GM12878 (cell line): ENCODE measurements around the gene SYNGR4. TPM values are rescaled to one million over a fixed set of nuclear protein-coding genes. Genes with fewer than 3 reads are reported as not detected.
A peak's percentile ranks its signal among the peaks of the same experiment; 100 is the strongest.

Experiments used
- ATAC-seq: fragments of 200-7000 bp; cut with Tn5 transposase; 3 replicates; pipeline ENCODE4 v1.9.1; 2020; ENCODE audit warnings: mild to moderate bottlenecking, moderate library complexity
- BruUV-seq: library from RNA; stranded (reverse); fragments of 400-500 nt; replicated peaks from 2 replicates; lab custom pipeline; 2021; lab: Mats Ljungman, UMichigan
- CTCF ChIA-PET: fragments of 300-600 bp; sonication (Branson Sonifier 250); formaldehyde crosslinking; extraction: SDS; loops from one replicate; lab custom pipeline; 2021; ENCODE audit warnings: inconsistent platforms; lab: Yijun Ruan, JAX
- POLR2A ChIA-PET: fragments of 350-600 bp; formaldehyde crosslinking; extraction: SDS; loops from one replicate; lab custom pipeline; 2021; ENCODE audit warnings: inconsistent platforms; lab: Charles Lee
- RAD21 ChIA-PET: fragments of 300-600 bp; sonication (Branson Sonifier 250); formaldehyde crosslinking; loops from one replicate; lab custom pipeline; 2023; ENCODE audit warnings: antibody characterized with exemption; ENCODE audit not compliant: unreplicated experiment; lab: Charles Lee
- SMC1A ChIA-PET: fragments of 300-600 bp; sonication (Branson Sonifier 250); formaldehyde crosslinking; loops from one replicate; lab custom pipeline; 2023; ENCODE audit not compliant: unreplicated experiment, uncharacterized antibody; lab: Charles Lee
- DNase-seq: peaks from one replicate; pipeline ENCODE4 v3.0.0-alpha.2; 2011; ENCODE audit warnings: low read depth, low spot score
- FAIRE-seq: peaks from 3 replicates; lab custom pipeline; 2011; peaks lifted over from hg19 to GRCh38; lab: Jason Lieb, UNC
- H2AFZ ChIP-seq: 2 replicates; pipeline ENCODE4 v1.6.0; 2011; ENCODE audit warnings: low read depth, low read length, control low read depth; ENCODE audit not compliant: control insufficient read depth
- H3K27ac ChIP-seq: 2 replicates; pipeline ENCODE4 v1.5.1; 2011; ENCODE audit warnings: control low read depth; ENCODE audit not compliant: control insufficient read depth, insufficient read depth
- H3K27me3 ChIP-seq, 2 experiments: replicated peaks in 1 of 2; 2 replicates each; pipeline versions ENCODE4 v1.6.0 to v1.6.1; 2011; ENCODE audit warnings: low read length in 1 of 2; ENCODE audit not compliant: control insufficient read depth in 2 of 2, insufficient read depth in 2 of 2
- H3K36me3 ChIP-seq, 2 experiments: 2 replicates each; pipeline ENCODE4 v1.5.1; 2011; ENCODE audit warnings: low read length in 1 of 2; ENCODE audit not compliant: control insufficient read depth in 2 of 2, insufficient read depth in 2 of 2
- H3K4me1 ChIP-seq: 2 replicates; pipeline ENCODE4 v1.6.1; 2011; ENCODE audit warnings: mild to moderate bottlenecking, low read length, moderate library complexity, mixed read lengths; ENCODE audit not compliant: control insufficient read depth, insufficient read depth
- H3K4me2 ChIP-seq: 2 replicates; pipeline ENCODE4 v1.6.0; 2011; ENCODE audit warnings: control low read depth; ENCODE audit not compliant: control insufficient read depth, insufficient read depth
- H3K4me3 ChIP-seq: fragments of 200-600 bp; sonication (generic); 2 replicates; pipeline ENCODE4 v1.5.1; 2016
- H3K79me2 ChIP-seq: 2 replicates; pipeline ENCODE4 v1.6.0; 2011; ENCODE audit warnings: low read length; ENCODE audit not compliant: control insufficient read depth, insufficient read depth
- H3K9ac ChIP-seq: 2 replicates; pipeline ENCODE4 v1.8.0; 2011; ENCODE audit warnings: low read length, control low read depth, mixed read lengths; ENCODE audit not compliant: control insufficient read depth, insufficient read depth
- H3K9me3 ChIP-seq: replicated peaks from 3 replicates; pipeline ENCODE4 v1.5.1; 2011; ENCODE audit warnings: mild to moderate bottlenecking, low read length; ENCODE audit not compliant: control insufficient read depth, insufficient read depth
- H4K20me1 ChIP-seq: 2 replicates; pipeline ENCODE4 v1.6.0; 2011; ENCODE audit not compliant: control insufficient read depth, insufficient read depth
- ATF7 ChIP-seq: fragments of 450-650 bp; IDR thresholded peaks from 2 replicates; pipeline ENCODE4 v1.6.1; 2016; ENCODE audit warnings: low read depth, mild to moderate bottlenecking
- BCL11A ChIP-seq: IDR thresholded peaks from 2 replicates; pipeline ENCODE4 v1.6.1; 2011; ENCODE audit warnings: low read depth, low read length
- CHD1 ChIP-seq: IDR thresholded peaks from 2 replicates; pipeline ENCODE4 v1.6.1; 2012; ENCODE audit warnings: low read depth, low read length, improper control_type of control experiment
- CREB1 ChIP-seq: IDR thresholded peaks from 2 replicates; pipeline ENCODE4 v1.6.1; 2012; ENCODE audit warnings: low read depth, mild to moderate bottlenecking, inconsistent platforms
- CTCF ChIP-seq, 3 experiments: IDR thresholded peaks in 2 of 3; conservative IDR thresholded peaks in 1 of 3; 2 replicates each; pipeline ENCODE4 v1.5.1; 2011; ENCODE audit warnings: low read depth in 3 of 3, low read length in 3 of 3, mild to moderate bottlenecking in 3 of 3, control low read depth in 2 of 3, moderate library complexity in 2 of 3, inconsistent platforms in 1 of 3, mixed read lengths in 1 of 3; ENCODE audit not compliant: control insufficient read depth in 2 of 3, insufficient read depth in 1 of 3; ENCODE audit errors: extremely low read depth in 1 of 3
- GABPA ChIP-seq: IDR thresholded peaks from 2 replicates; pipeline ENCODE4 v1.6.1; 2014; ENCODE audit warnings: antibody characterized with exemption, low read depth, mild to moderate bottlenecking, inconsistent platforms
- IKZF2 ChIP-seq, 2 experiments: fragments of 450-650 bp; IDR thresholded peaks; 2 replicates each; pipeline ENCODE4 v1.6.1; 2017; ENCODE audit warnings: mild to moderate bottlenecking in 2 of 2, moderate library complexity in 2 of 2
- IRF4 ChIP-seq: IDR thresholded peaks from 2 replicates; pipeline ENCODE4 v1.6.1; 2011; ENCODE audit warnings: low read depth, low read length
- JUNB ChIP-seq: IDR thresholded peaks from 2 replicates; pipeline ENCODE4 v1.6.1; 2016; ENCODE audit warnings: antibody characterized with exemption, mild to moderate bottlenecking
- NFYB ChIP-seq: IDR thresholded peaks from 2 replicates; pipeline ENCODE4 v1.6.1; 2011; ENCODE audit warnings: low read depth, mild to moderate bottlenecking, low read length, improper control_type of control experiment, moderate library complexity; ENCODE audit not compliant: insufficient read depth
- NR2F1 ChIP-seq: fragments of 450-650 bp; conservative IDR thresholded peaks from 2 replicates; pipeline ENCODE4 v1.6.1; 2017; ENCODE audit warnings: mild to moderate bottlenecking
- SMC3 ChIP-seq: IDR thresholded peaks from 2 replicates; pipeline ENCODE4 v1.6.1; 2011; ENCODE audit warnings: low read length, improper control_type of control experiment, borderline replicate concordance
- SPI1 ChIP-seq: IDR thresholded peaks from 2 replicates; pipeline ENCODE4 v1.6.1; 2011; ENCODE audit warnings: low read depth, mild to moderate bottlenecking, low read length, moderate library complexity, borderline replicate concordance; ENCODE audit not compliant: insufficient read depth
- USF1 ChIP-seq: IDR thresholded peaks from 2 replicates; pipeline ENCODE4 v1.6.1; 2011; ENCODE audit warnings: borderline replicate concordance, low read depth, mild to moderate bottlenecking, moderate library complexity, mixed read lengths, low read length; ENCODE audit not compliant: insufficient read depth; ENCODE audit errors: extremely low read length
- ZNF384 ChIP-seq: IDR thresholded peaks from 2 replicates; pipeline ENCODE4 v1.6.1; 2012; ENCODE audit warnings: low read depth, mild to moderate bottlenecking, low read length, improper control_type of control experiment, borderline replicate concordance
- WGBS: methylation state at CpG from one replicate; pipeline ENCODE4 v1.1.6; 2016; ENCODE audit warnings: low lambda C conversion rate; ENCODE audit not compliant: insufficient replicate concordance, insufficient coverage; ENCODE audit errors: missing lambda C conversion rate; 5-methylcytosine and 5-hydroxymethylcytosine counted together
- in situ Hi-C: fragments of 300-500 bp; cut with MboI; formaldehyde crosslinking; loops from 9 replicates; pipeline ENCODE4 v1.14.3; 2018; ENCODE audit warnings: mixed read lengths
- intact Hi-C: fragments of 100-400 bp; cut with micrococcal nuclease; formaldehyde crosslinking; loops from one replicate; pipeline ENCODE4 v1.14.2; 2022; ENCODE audit not compliant: unreplicated experiment
- polyA plus RNA-seq, 11 experiments: library from polyadenylated mRNA; depleted of rRNA in 4 of 11; unstranded in 6 of 11; stranded (reverse) in 5 of 11; fragments of >200 nt; fragmentation: Nextera tagmentation in 4 of 11; fragmentation: Illumina TruSeq in 1 of 11; extraction: Ambion mirVana in 4 of 11; extraction: Trizol in 1 of 11; gene quantifications; 1 replicate in 1 of 11; 2 replicates in 10 of 11; pipeline versions ENCODE4 v1.2.1 to v1.2.3, GENCODE V29; 2011 to 2016; ENCODE audit warnings: inconsistent platforms in 2 of 11, missing spikeins in 2 of 11, low read depth in 1 of 11
- total RNA-seq, 4 experiments: library from RNA; depleted of rRNA in 3 of 4; stranded (reverse); fragments of >200 nt in 3 of 4; fragmentation: Illumina TruSeq in 1 of 4; extraction: Trizol in 1 of 4; gene quantifications; 2 replicates each; pipeline versions ENCODE4 v1.2.1 to v1.2.3, GENCODE V29; 2013 to 2021
- TF ChIP-seq, protein P1 (sequence below): fragments of 450-650 bp; IDR thresholded peaks from 2 replicates; pipeline ENCODE4 v1.6.1; 2017; ENCODE audit warnings: mild to moderate bottlenecking, moderate library complexity

Gene SYNGR4
- total and polyA plus RNA-seq, 10 of the 15 experiments (the other 5 are each of a cell fraction or from before 2014, with no cell fraction given): 0.08 to 0.72 (median 0.17) TPM; not detected in 6

GRCh38 chr19:48405850-48406249, 41.7 kb downstream of the SYNGR4 start:
- Histone ChIP-seq H2AFZ (peak overlapping the region; percentile 66), H3K4me3 (no peak overlapping the region), H3K36me3 (no peaks in the 10 kb centered on the region), H3K9me3 (no peaks in the 10 kb centered on the region), H3K9ac (no peak overlapping the region), H3K4me2 (no peak overlapping the region), H3K4me1 (peaks cover 3% of the 10 kb centered on the region; the same call in 1 of the 2 replicates), H3K27ac (no peak overlapping the region), H4K20me1 (no peaks in the 10 kb centered on the region), H3K27me3 (no peaks in the 10 kb centered on the region), H3K79me2 (no peaks in the 10 kb centered on the region)
- ChIA-PET CTCF (interaction anchor here (0.8 to 2.1 kb wide), 5 partner anchors 14 to 82 kb away, joined by 3 to 12 read pairs (median 3); partner anchors contain the start of gene KDELR1), RAD21 (interaction anchor here (0.5 kb wide), 1 partner anchor 1057 kb away, joined by 5 read pairs; the partner anchor contains the start of gene DHX34), SMC1A (interaction anchor here (0.6 to 0.9 kb wide), 2 partner anchors 8 to 42 kb away, joined by 3 to 4 read pairs; partner anchors contain the start of gene TMEM143), POLR2A (interaction anchor here (0.6 kb wide), 1 partner anchor 1201 kb away, joined by 4 read pairs; no protein-coding TSS in a partner anchor)
- in situ Hi-C loops (no loop called here), intact Hi-C loops (no loop called here)
- ATAC-seq (peak; percentile 77), FAIRE-seq (no peak), DNase-seq (no peak)
- BruUV-seq: no TSS peak
- 49% methylated on average over 13 of the region's 13 CpGs for WGBS
- TF ChIP-seq CHD1 (no peak), IRF4 (peak; percentile 63; the same call in 1 of the 2 replicates), BCL11A (no peak), CREB1 (0 out of 2 replicates have a peak, but pooled peaks have one; percentile 17), CTCF (IDR thresholded peaks at IDR 0.05 in 2 of 3, conservative IDR thresholded peaks at IDR 0.05 in 1 of 3; ENCODE audit: control insufficient read depth in 2 of 3, extremely low read depth in 1 of 3, insufficient read depth in 1 of 3, low read depth in 3 of 3, low read length in 3 of 3) (no peak), ATF7 (no peak), SPI1 (peak; percentile 91), NFYB (peak; percentile 74), IKZF2 (IDR thresholded peaks at IDR 0.05) (no peak), JUNB (peak; percentile 79), USF1 (no peak), GABPA (no peak), NR2F1 (no peak), SMC3 (no peak), ZNF384 (no peak)
- TF ChIP-seq, protein P1, sequence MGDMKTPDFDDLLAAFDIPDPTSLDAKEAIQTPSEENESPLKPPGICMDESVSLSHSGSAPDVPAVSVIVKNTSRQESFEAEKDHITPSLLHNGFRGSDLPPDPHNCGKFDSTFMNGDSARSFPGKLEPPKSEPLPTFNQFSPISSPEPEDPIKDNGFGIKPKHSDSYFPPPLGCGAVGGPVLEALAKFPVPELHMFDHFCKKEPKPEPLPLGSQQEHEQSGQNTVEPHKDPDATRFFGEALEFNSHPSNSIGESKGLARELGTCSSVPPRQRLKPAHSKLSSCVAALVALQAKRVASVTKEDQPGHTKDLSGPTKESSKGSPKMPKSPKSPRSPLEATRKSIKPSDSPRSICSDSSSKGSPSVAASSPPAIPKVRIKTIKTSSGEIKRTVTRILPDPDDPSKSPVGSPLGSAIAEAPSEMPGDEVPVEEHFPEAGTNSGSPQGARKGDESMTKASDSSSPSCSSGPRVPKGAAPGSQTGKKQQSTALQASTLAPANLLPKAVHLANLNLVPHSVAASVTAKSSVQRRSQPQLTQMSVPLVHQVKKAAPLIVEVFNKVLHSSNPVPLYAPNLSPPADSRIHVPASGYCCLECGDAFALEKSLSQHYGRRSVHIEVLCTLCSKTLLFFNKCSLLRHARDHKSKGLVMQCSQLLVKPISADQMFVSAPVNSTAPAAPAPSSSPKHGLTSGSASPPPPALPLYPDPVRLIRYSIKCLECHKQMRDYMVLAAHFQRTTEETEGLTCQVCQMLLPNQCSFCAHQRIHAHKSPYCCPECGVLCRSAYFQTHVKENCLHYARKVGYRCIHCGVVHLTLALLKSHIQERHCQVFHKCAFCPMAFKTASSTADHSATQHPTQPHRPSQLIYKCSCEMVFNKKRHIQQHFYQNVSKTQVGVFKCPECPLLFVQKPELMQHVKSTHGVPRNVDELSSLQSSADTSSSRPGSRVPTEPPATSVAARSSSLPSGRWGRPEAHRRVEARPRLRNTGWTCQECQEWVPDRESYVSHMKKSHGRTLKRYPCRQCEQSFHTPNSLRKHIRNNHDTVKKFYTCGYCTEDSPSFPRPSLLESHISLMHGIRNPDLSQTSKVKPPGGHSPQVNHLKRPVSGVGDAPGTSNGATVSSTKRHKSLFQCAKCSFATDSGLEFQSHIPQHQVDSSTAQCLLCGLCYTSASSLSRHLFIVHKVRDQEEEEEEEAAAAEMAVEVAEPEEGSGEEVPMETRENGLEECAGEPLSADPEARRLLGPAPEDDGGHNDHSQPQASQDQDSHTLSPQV: no peak
